Heart right ventricle (tissue), 16 donors: ENCODE results near the gene TRAPPC6A. TPM values are rescaled to one million over a fixed set of nuclear protein-coding genes. Genes with fewer than 3 reads are reported as not detected.

Experiments
- ATAC-seq, 8 donors: fragments of 200-7000 bp; cut with Tn5 transposase; one replicate each; pipeline ENCODE4 v1.9.1; 2020; ENCODE audit warnings: mild to moderate bottlenecking in 8 of 8, moderate library complexity in 8 of 8, moderate number of reproducible peaks in 1 of 8
- DNase-seq, 2 donors: peaks; one replicate each; pipeline ENCODE4 v3.0.0-alpha.2; 2020
- H3K27ac ChIP-seq, 10 donors: fragments of 200-600 bp; sonication (generic) in 2 of 10; one replicate each; pipeline versions ENCODE4 v1.5.0 to v1.8.0; 2020 to 2022; ENCODE audit warnings: mild to moderate bottlenecking in 3 of 10
- H3K27me3 ChIP-seq, 7 donors: fragments of 200-600 bp; one replicate each; pipeline ENCODE4 v1.8.0; 2021 to 2022; ENCODE audit warnings: mild to moderate bottlenecking in 2 of 7
- H3K36me3 ChIP-seq, 9 donors: fragments of 200-600 bp; sonication (generic) in 1 of 9; one replicate each; pipeline versions ENCODE4 v1.5.0 to v1.8.0; 2020 to 2022; ENCODE audit warnings: mild to moderate bottlenecking in 2 of 9
- H3K4me1 ChIP-seq, 9 donors: fragments of 200-600 bp; sonication (generic) in 1 of 9; one replicate each; pipeline versions ENCODE4 v1.5.0 to v1.8.0; 2020 to 2022; ENCODE audit warnings: mild to moderate bottlenecking in 4 of 9
- H3K4me3 ChIP-seq, 10 donors: fragments of 200-600 bp; sonication (generic) in 2 of 10; one replicate each; pipeline versions ENCODE4 v1.5.0 to v1.8.0; 2020 to 2022; ENCODE audit warnings: mild to moderate bottlenecking in 7 of 10, moderate library complexity in 2 of 10
- H3K9me3 ChIP-seq, 11 donors: fragments of 200-600 bp in 10 of 11; sonication (generic) in 2 of 11; one replicate each; pipeline versions ENCODE4 v1.5.0 to v1.8.0; 2013 to 2022; ENCODE audit warnings: mild to moderate bottlenecking in 2 of 11, control low read depth in 1 of 11, moderate library complexity in 1 of 11
- WGBS, 2 donors: extraction: QIAGEN DNeasy Blood & Tissue Kit; methylation state at CpG; one replicate each; pipeline ENCODE4 v1.1.7; 2013; ENCODE audit warnings: inconsistent platforms in 1 of 2; 5-methylcytosine and 5-hydroxymethylcytosine counted together
- intact Hi-C, 10 donors: fragments of 100-400 bp; cut with DNase I; formaldehyde crosslinking; loops; one replicate each; pipeline versions ENCODE4 v1.11.1 to v1.14.2; 2022
- polyA plus RNA-seq, 2 donors: library from polyadenylated mRNA; stranded (reverse); fragments of 200-250 nt; gene quantifications; one replicate each; pipeline ENCODE4 v1.2.3, GENCODE V29; 2013
- total RNA-seq, 10 donors: library from RNA; stranded (reverse); fragmentation: NEBNext Ultra II Directional in 3 of 10; extraction: Animal tissue kit (Norgen Biotek cat#: 25700) in 3 of 10; gene quantifications; one replicate each; pipeline versions ENCODE4 v1.2.1 to v1.2.4, GENCODE V29; 2021 to 2023
- TF ChIP-seq, protein P1 (sequence below), 9 donors: fragments of 200-600 bp; sonication (generic) in 2 of 9; IDR thresholded peaks; one replicate each; pipeline versions ENCODE4 v1.5.0 to v1.8.0; 2021 to 2022; ENCODE audit warnings: antibody characterized with exemption in 9 of 9, mild to moderate bottlenecking in 5 of 9, moderate library complexity in 1 of 9
- donor health status: Arrhythmogenic right ventricular cardiomyopathy.
- donor health status: ischemic (EF 13 %, LVEDD 7.1; RV severe dilation, severe dysfunction).
- donor health status: healthy with polysubstance abuse.
- donor health status: DM: no; HTN: yes; CAD: no.
- donor health status: DM: no; HTN: no; CAD: no.
- donor health status: ischemic (EF 25% LVEDD 6.9; RV normal size, moderate dysfunction).
- donor health status: ischemic (EF 25% LVEDD 5.7; RV mildly dilated, moderate dysfunction).
- donor health status: healthy.
- donor health status: DM: yes; HTN: yes; CAD: no.
- donor health status: Ischemic cardiomyopathy.
- donor health status: ischemic (EF 35%, LVEDD 5.7; RV mildly dilated, moderate dysfunction).
- donor health status: nonischemic (EF 11% LVEDD 7.7; RV severe dilation, severe dysfunction).
- donor health status: DM: yes; HTN: yes; CAD: no.
- donor health status: PGD.
- donor health status: ischemic (EF 29% LVEDD 5.4; RV normal size, mild dysfunction).
- donor health status: nonischemic (EF 23%, LVEDD 6.1; RV moderate dilation, normal function).

Gene TRAPPC6A
- total and polyA plus RNA-seq, 12 donors, result 14.3 to 24.9 (median 16.8) TPM

DNA sequence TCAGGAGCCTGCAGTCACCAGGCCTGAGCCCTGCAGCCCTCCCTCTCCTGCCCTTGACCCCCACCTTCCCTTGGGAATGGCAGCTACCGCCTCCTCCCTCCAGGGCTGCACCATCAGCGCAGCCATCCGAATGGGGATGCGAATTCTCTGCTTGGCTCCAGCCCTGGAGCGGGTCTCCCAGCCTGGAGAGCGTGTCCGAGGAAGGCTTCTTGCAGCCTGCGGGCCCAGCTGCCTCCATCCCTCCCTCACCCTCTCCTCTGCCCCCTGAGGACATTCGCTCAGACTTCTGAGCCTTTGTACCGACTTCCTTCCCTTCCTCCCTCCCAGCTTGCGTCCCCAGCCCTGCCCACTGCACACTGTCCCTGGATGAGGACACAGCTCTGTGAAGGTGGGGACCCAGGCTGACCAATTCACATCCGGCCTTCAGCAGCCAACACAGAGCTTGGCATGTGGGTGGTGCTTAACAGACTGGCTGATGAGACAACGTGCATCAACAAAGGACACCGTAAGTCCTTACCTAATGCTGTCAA lies 11.2 kb downstream of the TRAPPC6A start:
- no peak overlapping the region for H3K4me3 ChIP-seq
- H3K4me1 ChIP-seq, result peaks cover 7 to 50% (median 29%) of the 10 kb centered on the region in 9 donors
- TF ChIP-seq, protein P1, sequence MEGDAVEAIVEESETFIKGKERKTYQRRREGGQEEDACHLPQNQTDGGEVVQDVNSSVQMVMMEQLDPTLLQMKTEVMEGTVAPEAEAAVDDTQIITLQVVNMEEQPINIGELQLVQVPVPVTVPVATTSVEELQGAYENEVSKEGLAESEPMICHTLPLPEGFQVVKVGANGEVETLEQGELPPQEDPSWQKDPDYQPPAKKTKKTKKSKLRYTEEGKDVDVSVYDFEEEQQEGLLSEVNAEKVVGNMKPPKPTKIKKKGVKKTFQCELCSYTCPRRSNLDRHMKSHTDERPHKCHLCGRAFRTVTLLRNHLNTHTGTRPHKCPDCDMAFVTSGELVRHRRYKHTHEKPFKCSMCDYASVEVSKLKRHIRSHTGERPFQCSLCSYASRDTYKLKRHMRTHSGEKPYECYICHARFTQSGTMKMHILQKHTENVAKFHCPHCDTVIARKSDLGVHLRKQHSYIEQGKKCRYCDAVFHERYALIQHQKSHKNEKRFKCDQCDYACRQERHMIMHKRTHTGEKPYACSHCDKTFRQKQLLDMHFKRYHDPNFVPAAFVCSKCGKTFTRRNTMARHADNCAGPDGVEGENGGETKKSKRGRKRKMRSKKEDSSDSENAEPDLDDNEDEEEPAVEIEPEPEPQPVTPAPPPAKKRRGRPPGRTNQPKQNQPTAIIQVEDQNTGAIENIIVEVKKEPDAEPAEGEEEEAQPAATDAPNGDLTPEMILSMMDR (IDR thresholded peaks at IDR 0.05), result no peak
- H3K9me3 ChIP-seq, result no peaks in the 10 kb centered on the region
- intact Hi-C loops, result no loop called here
- peak overlapping the region in 5 of 10 donors; percentile 34 to 48 (median 44) for H3K27ac ChIP-seq
- WGBS, 2 donors, result 39 to 40% methylated on average over 14 of the region's 14 CpGs
- no peak for DNase-seq
- H3K36me3 ChIP-seq, result no peaks in the 10 kb centered on the region
- peak in 6 of 8 donors; percentile 15 to 45 (median 32) for ATAC-seq
- peaks cover 0 to 3% (median 0%) of the 10 kb centered on the region in 7 donors for H3K27me3 ChIP-seq

DNA sequence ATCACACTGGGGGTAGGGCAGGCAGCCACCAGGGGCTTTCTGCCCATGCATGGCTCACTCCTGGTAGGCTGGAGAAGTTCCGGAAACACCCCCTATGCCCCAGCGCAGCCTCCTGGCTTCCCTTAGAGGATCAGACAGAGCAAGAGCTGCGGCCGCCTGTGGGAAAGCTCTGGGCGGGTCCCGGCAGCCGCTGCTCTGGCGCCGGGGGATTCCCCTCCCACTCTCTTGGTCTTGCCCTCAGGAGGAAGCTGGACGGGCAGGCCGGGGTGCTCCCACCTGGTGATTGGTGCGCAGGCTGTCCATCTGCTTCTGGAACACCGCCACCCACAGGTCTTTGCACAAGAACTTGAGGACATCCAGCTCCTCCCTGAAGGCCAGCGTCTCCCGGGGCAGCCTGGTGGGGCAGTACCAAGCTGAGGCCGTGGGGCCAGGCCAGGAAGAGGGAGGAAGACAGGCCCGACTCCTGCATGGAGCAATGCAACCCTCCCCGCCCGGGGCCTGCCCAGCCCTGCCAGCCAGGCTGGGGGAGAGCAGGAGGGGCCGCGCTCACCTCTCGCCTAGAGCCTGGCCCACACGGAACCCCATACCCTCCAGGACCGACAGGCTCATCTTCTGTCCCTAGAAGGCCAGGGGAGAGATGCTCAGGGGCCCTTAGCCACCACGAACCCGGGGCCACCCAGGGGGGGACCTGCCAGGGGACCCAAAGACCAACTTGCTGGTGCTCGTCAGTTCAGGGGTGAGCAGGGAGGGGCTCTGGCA lies 13.3 kb downstream of the TRAPPC6A start:
- peaks cover 7 to 36% (median 26%) of the 10 kb centered on the region in 9 donors for H3K4me1 ChIP-seq
- H3K27ac ChIP-seq, result peak overlapping the region in 2 of 10 donors; percentile 19 to 35
- peak; percentile 36 to 37 for DNase-seq
- TF ChIP-seq, protein P1 (IDR thresholded peaks at IDR 0.05), result no peak
- intact Hi-C loops, result no loop called here
- no peak overlapping the region for H3K4me3 ChIP-seq
- H3K27me3 ChIP-seq, result peaks cover 0 to 20% (median 15%) of the 10 kb centered on the region in 7 donors
- no peaks in the 10 kb centered on the region for H3K36me3 ChIP-seq
- 35 to 38% methylated on average over 25 to 27 of the region's 27 CpGs for WGBS, 2 donors
- no peaks in the 10 kb centered on the region for H3K9me3 ChIP-seq
- peak; percentile 31 to 73 (median 61) for ATAC-seq

DNA sequence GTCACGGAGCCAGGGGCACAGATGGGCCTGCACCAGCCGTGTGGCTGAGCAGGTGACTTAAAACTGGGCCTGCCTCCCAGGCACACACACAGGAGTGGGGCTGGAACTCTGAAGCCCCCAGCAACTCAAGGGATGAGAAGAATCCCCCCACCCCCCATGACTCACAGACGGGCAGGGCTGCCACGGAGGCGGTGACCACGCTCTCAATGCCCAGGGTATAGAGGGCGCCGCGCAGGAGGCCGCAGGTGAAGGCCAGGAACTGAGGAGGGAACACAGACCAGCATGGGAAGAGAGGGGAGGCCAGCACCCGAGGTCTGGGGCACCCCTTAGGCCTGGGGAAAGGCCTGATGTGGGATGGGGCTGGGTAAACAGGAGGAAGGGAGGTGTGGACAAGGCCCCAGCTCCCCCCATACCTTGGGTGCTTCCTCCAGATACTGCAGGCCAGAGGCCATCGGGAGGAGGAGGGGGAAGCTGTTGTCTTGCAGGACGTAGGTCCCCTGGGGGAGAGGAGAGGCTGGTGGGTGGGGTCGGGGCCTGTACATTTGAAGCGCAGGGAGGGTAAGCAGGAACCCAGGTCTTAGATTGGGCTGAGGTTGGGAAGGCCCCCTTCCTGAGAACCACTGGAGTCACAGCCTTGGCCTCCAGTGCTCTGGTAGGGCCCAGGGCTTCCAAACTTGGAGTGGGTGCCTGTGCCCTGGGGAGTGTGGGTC lies 14.1 kb downstream of the TRAPPC6A start:
- no peaks in the 10 kb centered on the region for H3K36me3 ChIP-seq
- no peaks in the 10 kb centered on the region for H3K9me3 ChIP-seq
- peaks cover 0 to 28% (median 23%) of the 10 kb centered on the region in 7 donors for H3K27me3 ChIP-seq
- H3K27ac ChIP-seq, result no peak overlapping the region
- TF ChIP-seq, protein P1 (IDR thresholded peaks at IDR 0.05), result no peak
- no peak overlapping the region for H3K4me3 ChIP-seq
- DNase-seq (no peak), ATAC-seq (no peak)
- H3K4me1 ChIP-seq, result peaks cover 7 to 36% (median 22%) of the 10 kb centered on the region in 9 donors
- WGBS, 2 donors, result 79 to 80% methylated on average over 15 of the region's 15 CpGs
- intact Hi-C loops, result no loop called here

DNA sequence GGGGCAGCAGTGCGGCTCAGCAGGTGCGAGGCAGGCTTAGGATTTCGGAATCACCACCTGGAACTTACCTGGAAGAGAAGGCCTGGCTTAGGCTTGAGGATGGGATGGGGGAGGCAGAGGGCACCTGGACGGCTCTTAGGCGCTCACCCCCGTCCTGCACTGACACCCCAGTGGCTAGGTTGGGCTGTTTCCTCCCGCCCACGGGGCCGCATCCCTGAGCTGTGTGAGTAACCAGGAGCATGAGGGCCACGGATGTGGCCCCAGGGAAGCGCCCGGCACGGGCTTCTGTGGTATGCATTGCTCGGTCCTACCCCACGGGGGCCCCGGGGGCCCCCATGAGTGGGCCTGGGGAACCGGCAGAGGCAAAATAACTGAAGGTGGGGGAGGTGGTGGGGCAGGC lies 14.9 kb downstream of the TRAPPC6A start:
- Histone ChIP-seq H3K27ac (no peak overlapping the region), H3K36me3 (no peaks in the 10 kb centered on the region), H3K9me3 (no peaks in the 10 kb centered on the region), H3K4me3 (no peak overlapping the region), H3K27me3 (peaks cover 0 to 36% (median 30%) of the 10 kb centered on the region in 7 donors), H3K4me1 (peaks cover 7 to 36% (median 20%) of the 10 kb centered on the region in 9 donors)
- ATAC-seq (no peak), DNase-seq (no peak)
- WGBS, 2 donors, result 85 to 91% methylated on average over 17 of the region's 17 CpGs
- intact Hi-C loops, result no loop called here
- TF ChIP-seq, protein P1 (IDR thresholded peaks at IDR 0.05), result no peak
